ENCODE data around the gene NCAPH2.

DNA sequence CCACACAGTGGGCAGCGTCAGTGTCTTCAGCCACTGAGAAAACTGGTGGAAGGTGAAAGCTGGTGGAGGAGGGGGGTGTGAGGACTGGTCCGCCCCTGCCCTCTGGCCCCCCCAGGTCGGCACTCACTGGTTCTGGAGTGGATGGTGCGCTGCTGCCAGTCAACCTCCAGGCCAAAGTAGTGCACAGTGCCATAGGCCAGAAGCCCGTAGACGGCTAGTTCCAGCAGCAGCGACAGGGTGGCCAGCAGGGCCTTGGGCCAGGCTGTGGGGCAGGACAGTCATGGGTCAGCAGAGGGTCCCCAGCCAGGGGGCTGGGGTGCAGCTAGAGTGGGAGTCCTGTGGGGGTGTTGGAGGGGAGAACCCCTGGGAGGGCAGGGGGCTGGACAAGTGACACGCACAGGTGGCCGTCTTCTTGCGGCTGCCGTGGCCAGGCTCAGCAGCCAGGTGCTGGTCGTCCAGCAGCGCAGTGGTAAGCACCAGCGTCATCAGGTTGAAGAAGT lies 2.7 kb upstream of the NCAPH2 start:
- TF ChIP-seq POLR2A (IDR thresholded peaks at IDR 0.05; ENCODE audit: low read length) (no peak), GATA1 (IDR thresholded peaks at IDR 0.05; ENCODE audit: low read depth, low read length) (no peak)

All from erythroblast (primary cell).